Endodermal cell (in vitro differentiated cells): ENCODE results near the gene RFPL4A. TPM values are rescaled to one million over a fixed set of nuclear protein-coding genes. Genes with fewer than 3 reads are reported as not detected.

Source experiments
- DNase-seq: peaks from one replicate; pipeline ENCODE4 v3.0.0-alpha.2; 2017
- H3K27ac ChIP-seq: 2 replicates; pipeline ENCODE4 v1.5.1; 2013; ENCODE audit warnings: mild to moderate bottlenecking, low read depth, low read length, moderate library complexity
- H3K27me3 ChIP-seq: 2 replicates; pipeline ENCODE4 v1.6.1; 2013; ENCODE audit warnings: mild to moderate bottlenecking, low read length, moderate library complexity; ENCODE audit not compliant: insufficient read depth, control insufficient read depth, poor library complexity, severe bottlenecking
- H3K36me3 ChIP-seq: 2 replicates; pipeline ENCODE4 v1.7.0; 2013; ENCODE audit warnings: mild to moderate bottlenecking, low read length, moderate library complexity; ENCODE audit not compliant: control insufficient read depth, insufficient read depth
- H3K4me1 ChIP-seq: one replicate; pipeline ENCODE4 v1.7.0; 2013; ENCODE audit warnings: low read length; ENCODE audit not compliant: control insufficient read depth, insufficient read depth
- H3K4me3 ChIP-seq: 2 replicates; pipeline ENCODE4 v1.5.1; 2013; ENCODE audit warnings: mild to moderate bottlenecking, low read length, moderate library complexity
- H3K9ac ChIP-seq: 2 replicates; pipeline ENCODE4 v1.6.1; 2013; ENCODE audit warnings: mild to moderate bottlenecking, low read length, moderate library complexity; ENCODE audit not compliant: poor library complexity, severe bottlenecking; ENCODE audit errors: extremely low read depth
- H3K9me3 ChIP-seq: 2 replicates; pipeline ENCODE4 v1.6.1; 2013; ENCODE audit warnings: mild to moderate bottlenecking, low read length, moderate library complexity; ENCODE audit not compliant: control insufficient read depth
- H3K27ac Mint-ChIP-seq: 2 replicates; pipeline ENCODE4 v1.8.0; 2020; ENCODE audit warnings: mixed read lengths
- H3K27me3 Mint-ChIP-seq: 2 replicates; pipeline ENCODE4 v1.8.0; 2021; ENCODE audit warnings: mild to moderate bottlenecking, mixed read lengths; ENCODE audit not compliant: insufficient read depth
- H3K36me3 Mint-ChIP-seq: 2 replicates; pipeline ENCODE4 v1.8.0; 2020; ENCODE audit warnings: low read depth, mixed read lengths
- H3K4me1 Mint-ChIP-seq: 2 replicates; pipeline ENCODE4 v1.8.0; 2020; ENCODE audit warnings: mixed read lengths
- H3K4me3 Mint-ChIP-seq: 2 replicates; pipeline ENCODE4 v1.8.0; 2020; ENCODE audit warnings: mild to moderate bottlenecking, moderate library complexity, mixed read lengths
- H3K9me3 Mint-ChIP-seq: 2 replicates; pipeline ENCODE4 v1.8.0; 2020; ENCODE audit warnings: mild to moderate bottlenecking, mixed read lengths
- CTCF ChIP-seq: fragments of 200-600 bp; sonication (generic); conservative IDR thresholded peaks from 2 replicates; pipeline ENCODE4 v1.5.0; 2021; ENCODE audit warnings: antibody characterized with exemption, mild to moderate bottlenecking
- WGBS, 2 experiments: methylation state at CpG; one replicate each; pipeline versions ENCODE4 v1.1.5 to v1.1.7; 2013; ENCODE audit warnings: missing lambda C conversion rate in 2 of 2, mixed read lengths in 1 of 2; ENCODE audit not compliant: insufficient coverage in 1 of 2, insufficient read length in 1 of 2; 5-methylcytosine and 5-hydroxymethylcytosine counted together
- total RNA-seq, 2 donors: library from RNA; stranded (reverse); fragmentation: NEBNext Ultra II Directional in 1 of 2; extraction: Animal tissue kit (Norgen Biotek cat#: 25700) in 1 of 2; gene quantifications; 2 replicates in 1 of 2; 3 replicates in 1 of 2; pipeline ENCODE4 v1.2.1, GENCODE V29; 2021

RFPL4A gene
- total RNA-seq, 2 donors from 2014 or later: not detected

- WGBS, 2 experiments: 77 to 82% methylated on average over 12 to 16 of the region's 16 CpGs
Observed at GRCh38 chr19:55778331-55778730, 19.4 kb downstream of the RFPL4A start.

GRCh38 chr19:55781112-55781511 lies 22.2 kb downstream of the RFPL4A start:
- Histone ChIP-seq H3K4me3 (no peak overlapping the region), H3K9ac (no peak overlapping the region), H3K36me3 (no peaks in the 10 kb centered on the region), H3K27me3 (no peaks in the 10 kb centered on the region), H3K4me1 (no peaks in the 10 kb centered on the region), H3K9me3 (peaks cover 66% of the 10 kb centered on the region), H3K27ac (no peak overlapping the region)
- no peaks in the 10 kb centered on the region for H3K27me3 Mint-ChIP-seq
- no peaks in the 10 kb centered on the region for H3K36me3 Mint-ChIP-seq
- no peak overlapping the region for H3K27ac Mint-ChIP-seq
- no peak for DNase-seq
- no peak for TF ChIP-seq CTCF
- H3K9me3 Mint-ChIP-seq: peaks cover 96% of the 10 kb centered on the region
- H3K4me1 Mint-ChIP-seq: no peaks in the 10 kb centered on the region
- no peak overlapping the region for H3K4me3 Mint-ChIP-seq
- 66 to 78% methylated on average over 4 of the region's 5 CpGs for WGBS, 2 experiments

More at GRCh38 chr19:55778331-55778730, 19.4 kb downstream of the RFPL4A start:
- H3K4me1 Mint-ChIP-seq: no peaks in the 10 kb centered on the region
- Histone ChIP-seq H3K9me3 (peaks cover 53% of the 10 kb centered on the region), H3K27me3 (no peaks in the 10 kb centered on the region), H3K27ac (no peak overlapping the region), H3K4me1 (no peaks in the 10 kb centered on the region), H3K9ac (no peak overlapping the region), H3K36me3 (no peaks in the 10 kb centered on the region), H3K4me3 (no peak overlapping the region)
- TF ChIP-seq CTCF: no peak
- peaks cover 86% of the 10 kb centered on the region for H3K9me3 Mint-ChIP-seq
- no peak overlapping the region for H3K27ac Mint-ChIP-seq
- no peak overlapping the region for H3K4me3 Mint-ChIP-seq
- no peaks in the 10 kb centered on the region for H3K36me3 Mint-ChIP-seq
- no peak for DNase-seq
- no peaks in the 10 kb centered on the region for H3K27me3 Mint-ChIP-seq

- H3K27ac ChIP-seq: no peak overlapping the region
- Mint-ChIP-seq H3K27me3 (no peaks in the 10 kb centered on the region), H3K9me3 (peaks cover 84% of the 10 kb centered on the region), H3K4me3 (no peak overlapping the region), H3K4me1 (no peaks in the 10 kb centered on the region), H3K36me3 (no peaks in the 10 kb centered on the region), H3K27ac (no peak overlapping the region)
- TF ChIP-seq CTCF: no peak
- no peaks in the 10 kb centered on the region for H3K4me1 ChIP-seq
- peaks cover 57% of the 10 kb centered on the region for H3K9me3 ChIP-seq
- WGBS, 2 experiments: 69 to 80% methylated on average over 9 to 11 of the region's 11 CpGs
- DNase-seq: no peak
- no peak overlapping the region for H3K4me3 ChIP-seq
- no peak overlapping the region for H3K9ac ChIP-seq
- H3K27me3 ChIP-seq: no peaks in the 10 kb centered on the region
- no peaks in the 10 kb centered on the region for H3K36me3 ChIP-seq
Observed at GRCh38 chr19:55795021-55795420, 36.1 kb downstream of the RFPL4A start.
